T-helper 1 cell (primary cell): ENCODE data around the gene DICER1.

Source experiments
- DNase-seq, 5 donors: peaks; one replicate each; pipeline ENCODE4 v3.0.0-alpha.2; 2012 to 2020

DICER1 gene

DNA sequence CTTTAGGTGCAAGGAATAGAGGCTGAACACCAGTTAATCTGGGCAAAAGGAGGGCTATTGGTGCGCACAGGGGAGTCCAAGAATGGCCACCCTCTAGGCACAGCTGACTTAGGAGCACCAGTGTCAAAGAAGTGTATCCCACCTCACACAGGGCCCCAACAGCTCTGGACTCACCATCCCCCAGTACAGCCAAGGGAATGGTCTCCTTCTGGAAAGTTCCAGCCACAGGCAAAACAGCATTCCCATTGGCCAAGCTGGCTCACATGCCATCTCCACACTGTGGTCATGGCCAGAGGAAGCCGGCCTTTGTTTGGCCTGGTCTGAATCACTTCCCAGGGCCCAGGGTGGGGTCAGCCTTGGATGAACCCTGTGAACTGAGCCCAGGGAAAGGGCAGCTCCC is 120.1 kb downstream of the DICER1 start:
- no peak for DNase-seq
